HG03064 (cell line): Measurements from ENCODE around the gene TPST2.

ENCODE experiments used
- ATAC-seq: cut with Tn5 transposase; IDR thresholded peaks from one replicate; pipeline ENCODE4 v1.9.1; 2021; ENCODE audit warnings: low read depth; ENCODE audit not compliant: unreplicated experiment

TPST2 gene

GRCh38 chr22:26479792-26480610 lies 109.9 kb downstream of the TPST2 start:
- ATAC-seq, result no peak

DNA sequence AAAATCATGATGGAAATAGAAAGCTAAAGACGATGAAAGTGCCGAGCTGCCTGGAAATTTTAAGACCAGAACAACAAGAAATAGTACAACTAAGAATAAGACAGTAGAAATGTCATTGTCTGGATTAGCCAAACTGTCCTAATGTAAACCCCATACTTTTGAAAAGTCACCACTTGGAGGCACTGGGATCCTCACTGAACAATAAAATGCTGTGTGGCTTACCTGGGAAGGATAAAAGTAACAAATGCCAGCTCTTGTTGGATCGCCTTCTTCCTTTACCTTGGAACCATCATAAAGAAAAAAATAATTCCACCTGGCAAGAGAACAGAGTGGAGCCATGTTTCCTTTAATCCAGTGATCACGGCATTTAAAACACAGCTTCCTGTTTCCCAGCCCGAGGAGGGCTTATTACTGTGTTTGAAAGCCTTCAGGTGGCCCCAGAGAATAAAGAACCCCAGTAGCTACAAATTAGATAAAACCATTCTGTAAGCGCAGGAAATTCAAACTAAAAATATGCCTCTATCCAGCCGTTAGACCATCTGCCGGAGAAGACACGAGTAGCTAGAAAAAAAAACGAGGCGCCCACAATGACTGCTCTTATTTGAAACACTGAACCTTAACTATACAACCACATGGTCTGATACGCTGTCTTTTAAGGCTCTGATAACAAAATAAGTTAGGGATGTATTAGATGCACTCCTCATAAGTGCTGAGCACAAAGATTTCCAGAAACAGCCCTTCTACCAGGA lies 110.7 kb downstream of the TPST2 start:
- no peak for ATAC-seq

- no peak for ATAC-seq
These were observed 112.6 kb downstream of the TPST2 start for GRCh38 chr22:26477341-26477731.

- ATAC-seq, result no peak
These were observed 113.1 kb downstream of the TPST2 start for GRCh38 chr22:26476705-26477340.

- ATAC-seq, result no peak
These were observed 115.2 kb downstream of the TPST2 start for GRCh38 chr22:26474682-26475081.
